ENCODE results near the gene STARD13. TPM values are rescaled to one million over a fixed set of nuclear protein-coding genes. Genes with fewer than 3 reads are reported as not detected.
A peak's percentile ranks its signal among the peaks of the same experiment; 100 is the strongest.

STARD13 gene
- total RNA-seq, 4 donors from 2014 or later = 52.0 to 114 (median 89.2) TPM

GRCh38 chr13:33183431-33184111 lies 102.0 kb downstream of the STARD13 start:
- Histone ChIP-seq H3K27me3 (no peaks in the 10 kb centered on the region), H3K4me1 (peaks cover 13 to 42% of the 10 kb centered on the region in 2 donors), H3K36me3 (no peaks in the 10 kb centered on the region), H3K4me3 (replicated peaks in 1 of 3) (no peak overlapping the region), H3K9me3 (no peaks in the 10 kb centered on the region), H3K27ac (no peak overlapping the region)
- 81 to 85% methylated on average over 3 of the region's 3 CpGs for WGBS, 2 donors
- no peak for DNase-seq
- intact Hi-C loops (cut with DNase I) = no loop called here
- TF ChIP-seq POLR2A (IDR thresholded peaks at IDR 0.05) = no peak

GRCh38 chr13:33182729-33183128 lies 102.8 kb downstream of the STARD13 start:
- no peaks in the 10 kb centered on the region for H3K36me3 ChIP-seq
- no peaks in the 10 kb centered on the region for H3K9me3 ChIP-seq
- no peaks in the 10 kb centered on the region for H3K27me3 ChIP-seq
- no peak for TF ChIP-seq CTCF (IDR thresholded peaks at IDR 0.05)
- TF ChIP-seq POLR2A (IDR thresholded peaks at IDR 0.05) = no peak
- H3K4me1 ChIP-seq = peaks cover 15 to 33% of the 10 kb centered on the region in 2 donors
- H3K4me3 ChIP-seq (replicated peaks in 1 of 3) = no peak overlapping the region
- intact Hi-C loops (cut with DNase I) = no loop called here
- WGBS, 2 donors = 87 to 94% methylated on average over 9 of the region's 9 CpGs
- DNase-seq = no peak
- no peak overlapping the region for H3K27ac ChIP-seq

GRCh38 chr13:33181264-33181663 lies 104.3 kb downstream of the STARD13 start:
- H3K4me1 ChIP-seq = peaks cover 18% of the 10 kb centered on the region in 2 donors

GRCh38 chr13:33180122-33180804 lies 105.3 kb downstream of the STARD13 start:
- no peaks in the 10 kb centered on the region for H3K9me3 ChIP-seq
- H3K27me3 ChIP-seq = no peaks in the 10 kb centered on the region
- DNase-seq = no peak
- WGBS, 2 donors = 77 to 83% methylated on average over 5 of the region's 5 CpGs
- TF ChIP-seq CTCF (IDR thresholded peaks at IDR 0.05) (no peak), POLR2A (IDR thresholded peaks at IDR 0.05) (no peak)
- peak overlapping the region in 1 of 3 donors; percentile 3 for H3K27ac ChIP-seq
- intact Hi-C loops (cut with DNase I) = no loop called here
- H3K36me3 ChIP-seq = no peaks in the 10 kb centered on the region
- H3K4me1 ChIP-seq = peaks cover 12 to 22% of the 10 kb centered on the region in 2 donors
- H3K4me3 ChIP-seq (replicated peaks in 1 of 3) = no peak overlapping the region

More at GRCh38 chr13:33181264-33181663, 104.3 kb downstream of the STARD13 start:
- H3K9me3 ChIP-seq = no peaks in the 10 kb centered on the region
- H3K27ac ChIP-seq = no peak overlapping the region
- H3K4me3 ChIP-seq (replicated peaks in 1 of 3) = no peak overlapping the region
- intact Hi-C loops (cut with DNase I) = no loop called here
- no peaks in the 10 kb centered on the region for H3K36me3 ChIP-seq
- no peak for DNase-seq
- no peaks in the 10 kb centered on the region for H3K27me3 ChIP-seq
- TF ChIP-seq POLR2A (IDR thresholded peaks at IDR 0.05) = no peak
- no peak for TF ChIP-seq CTCF (IDR thresholded peaks at IDR 0.05)

- WGBS, 2 donors = 94 to 100% methylated on average over 1 of the region's 1 CpG
- no peak for DNase-seq
- Histone ChIP-seq H3K27me3 (no peaks in the 10 kb centered on the region), H3K27ac (no peak overlapping the region), H3K36me3 (no peaks in the 10 kb centered on the region), H3K4me1 (peaks cover 12 to 22% of the 10 kb centered on the region in 2 donors), H3K9me3 (no peaks in the 10 kb centered on the region), H3K4me3 (replicated peaks in 1 of 3) (no peak overlapping the region)
- no peak for TF ChIP-seq CTCF (IDR thresholded peaks at IDR 0.05)
- no peak for TF ChIP-seq POLR2A (IDR thresholded peaks at IDR 0.05)
- intact Hi-C loops (cut with DNase I) = no loop called here
These were observed 106.1 kb downstream of the STARD13 start for GRCh38 chr13:33179463-33179862.
